HEK293 (cell line): ENCODE data around the gene CPD.

Experiments used
- CTCF ChIA-PET: fragments of 350-600 bp; formaldehyde crosslinking; extraction: SDS; loops from one replicate; lab custom pipeline; 2021; ENCODE audit warnings: antibody characterized with exemption; lab: Yijun Ruan, JAX
- POLR2A ChIA-PET: fragments of 300-600 bp; formaldehyde crosslinking; extraction: SDS; loops from one replicate; lab custom pipeline; 2020; ENCODE audit warnings: antibody characterized with exemption, inconsistent platforms; lab: Yijun Ruan, JAX
- H3K27ac ChIP-seq: fragments of 200-500 bp; sonication (Bioruptor generic); 2 replicates; pipeline ENCODE4 v1.5.1; 2014; ENCODE audit warnings: low read depth, low read length, control low read depth, inconsistent platforms; ENCODE audit errors: extremely low read depth
- H3K36me3 ChIP-seq, 2 experiments: fragments of 200-500 bp in 1 of 2; sonication (Bioruptor generic) in 1 of 2; 1 replicate in 1 of 2; 2 replicates in 1 of 2; pipeline ENCODE4 v1.5.1; 2014 to 2017; ENCODE audit warnings: inconsistent platforms in 2 of 2, low read length in 2 of 2; ENCODE audit not compliant: control insufficient read depth in 2 of 2, insufficient read depth in 1 of 2
- H3K4me1 ChIP-seq: fragments of 200-500 bp; sonication (Bioruptor generic); 2 replicates; pipeline ENCODE4 v1.5.1; 2014; ENCODE audit warnings: mild to moderate bottlenecking, low read length, inconsistent platforms; ENCODE audit not compliant: control insufficient read depth, insufficient read depth
- H3K4me3 ChIP-seq: 2 replicates; pipeline ENCODE4 v1.5.1; 2011; ENCODE audit warnings: low read depth, mild to moderate bottlenecking, control low read depth, low read length, moderate library complexity
- H3K9me3 ChIP-seq: fragments of 200-500 bp; sonication (Bioruptor generic); 2 replicates; pipeline ENCODE4 v1.5.1; 2014; ENCODE audit warnings: low read depth, low read length, inconsistent platforms; ENCODE audit not compliant: control insufficient read depth, insufficient read depth
- ATF2 ChIP-seq: fragments of 450-650 bp; formaldehyde crosslinking; IDR thresholded peaks from 2 replicates; pipeline ENCODE4 v1.5.1; 2016; ENCODE audit warnings: missing biosample characterization, missing genetic modification characterization, low read depth
- BCL6B ChIP-seq: fragments of 450-650 bp; formaldehyde crosslinking; IDR thresholded peaks from 2 replicates; pipeline ENCODE4 v1.5.1; 2017; ENCODE audit warnings: missing biosample characterization, missing genetic modification characterization
- GLIS2 ChIP-seq: fragments of 450-650 bp; formaldehyde crosslinking; IDR thresholded peaks from 2 replicates; pipeline ENCODE4 v1.5.1; 2016; ENCODE audit warnings: missing biosample characterization, missing genetic modification characterization
- SP3 ChIP-seq: fragments of 450-650 bp; formaldehyde crosslinking; IDR thresholded peaks from 2 replicates; pipeline ENCODE4 v1.5.1; 2016; ENCODE audit warnings: missing biosample characterization, missing genetic modification characterization
- ZBTB17 ChIP-seq: fragments of 450-650 bp; formaldehyde crosslinking; IDR thresholded peaks from 2 replicates; pipeline ENCODE4 v1.5.1; 2016; ENCODE audit warnings: missing biosample characterization, missing genetic modification characterization
- ZNF112 ChIP-seq: fragments of 450-650 bp; formaldehyde crosslinking; IDR thresholded peaks from 2 replicates; pipeline ENCODE4 v1.5.0; 2017; ENCODE audit warnings: missing biosample characterization, missing genetic modification characterization
- ZNF202 ChIP-seq: fragments of 450-650 bp; formaldehyde crosslinking; IDR thresholded peaks from 2 replicates; pipeline ENCODE4 v1.5.1; 2016; ENCODE audit warnings: missing biosample characterization, missing genetic modification characterization, borderline replicate concordance
- ZNF24 ChIP-seq: fragments of 450-650 bp; formaldehyde crosslinking; IDR thresholded peaks from 2 replicates; pipeline ENCODE4 v1.5.1; 2016; ENCODE audit warnings: missing biosample characterization, missing genetic modification characterization
- ZNF341 ChIP-seq: fragments of 450-650 bp; formaldehyde crosslinking; IDR thresholded peaks from 2 replicates; pipeline ENCODE4; 2016; ENCODE audit warnings: low read depth, missing biosample characterization, missing genetic modification characterization
- ZNF37A ChIP-seq: fragments of 450-650 bp; IDR thresholded peaks from 2 replicates; pipeline ENCODE4 v1.5.1; 2018; ENCODE audit warnings: missing biosample characterization, missing genetic modification characterization
- ZNF394 ChIP-seq: fragments of 450-650 bp; formaldehyde crosslinking; IDR thresholded peaks from 2 replicates; pipeline ENCODE4 v1.5.1; 2016; ENCODE audit warnings: missing biosample characterization, missing genetic modification characterization, mild to moderate bottlenecking, moderate library complexity, borderline replicate concordance
- ZNF513 ChIP-seq: fragments of 450-650 bp; IDR thresholded peaks from 2 replicates; pipeline ENCODE4 v1.5.1; 2018; ENCODE audit warnings: missing biosample characterization, missing genetic modification characterization
- ZNF558 ChIP-seq: fragments of 450-650 bp; formaldehyde crosslinking; IDR thresholded peaks from 2 replicates; pipeline ENCODE4 v1.5.1; 2016; ENCODE audit warnings: missing biosample characterization, missing genetic modification characterization
- ZNF600 ChIP-seq: fragments of 450-650 bp; formaldehyde crosslinking; IDR thresholded peaks from 2 replicates; pipeline ENCODE4 v1.5.1; 2016; ENCODE audit warnings: missing biosample characterization, missing genetic modification characterization
- ZNF692 ChIP-seq: fragments of 450-650 bp; formaldehyde crosslinking; IDR thresholded peaks from 2 replicates; pipeline ENCODE4 v1.5.1; 2016; ENCODE audit warnings: missing biosample characterization, missing genetic modification characterization
- ZSCAN30 ChIP-seq: fragments of 450-650 bp; IDR thresholded peaks from 2 replicates; pipeline ENCODE4 v1.5.1; 2018; ENCODE audit warnings: missing biosample characterization, mild to moderate bottlenecking, missing genetic modification characterization, moderate library complexity
- ZSCAN4 ChIP-seq: fragments of 450-650 bp; formaldehyde crosslinking; IDR thresholded peaks from 2 replicates; pipeline ENCODE4 v1.5.1; 2017; ENCODE audit warnings: missing biosample characterization, missing genetic modification characterization
- TF ChIP-seq, protein P1 (sequence below): fragments of 450-650 bp; formaldehyde crosslinking; IDR thresholded peaks from 2 replicates; pipeline ENCODE4 v1.5.1; 2016; ENCODE audit warnings: missing biosample characterization, missing genetic modification characterization
- TF ChIP-seq, protein P2 (sequence below): sonication (generic); formaldehyde crosslinking; IDR thresholded peaks from 2 replicates; pipeline ENCODE4 v1.8.1; 2022; ENCODE audit warnings: mild to moderate bottlenecking, moderate library complexity, missing genetic modification reagents

Gene CPD

DNA sequence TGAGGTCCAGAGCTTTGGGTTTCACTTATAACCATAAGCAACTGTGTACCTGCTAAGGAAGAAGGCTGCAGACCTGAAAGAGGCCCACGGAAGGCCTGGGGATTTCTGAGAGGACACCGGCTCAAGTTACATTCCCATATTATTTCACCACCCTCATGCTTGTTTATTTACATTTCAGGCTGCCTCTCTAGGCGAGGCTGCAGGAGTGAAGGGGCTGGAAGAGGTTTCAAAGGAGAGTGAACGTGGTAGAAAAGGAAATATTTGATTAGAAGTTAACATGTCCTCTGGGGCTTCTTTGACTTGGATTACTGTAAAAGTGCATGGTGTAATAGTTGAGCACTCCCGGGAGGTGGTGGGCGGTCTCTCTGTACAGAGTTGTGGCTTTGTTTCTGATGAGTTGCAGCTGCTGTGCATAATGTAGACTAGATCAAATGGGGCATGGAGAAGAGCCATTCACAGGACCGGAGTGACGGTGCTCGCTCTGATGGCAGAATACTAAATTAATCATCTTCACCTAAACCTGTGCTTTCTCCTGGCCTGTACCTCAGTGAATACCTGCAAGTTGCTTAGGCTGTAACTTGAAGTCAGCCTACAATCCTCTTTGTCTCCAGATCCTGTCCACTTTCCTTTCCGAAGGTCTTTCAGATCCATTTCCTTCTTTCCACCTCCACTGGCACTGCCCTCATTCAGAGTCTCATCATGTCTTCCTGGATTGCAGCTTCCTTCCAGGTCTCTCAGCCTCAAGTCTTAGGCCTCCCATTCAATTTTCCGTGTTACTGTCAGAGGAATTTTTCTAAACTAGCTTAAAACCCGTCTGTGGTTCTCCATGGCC, 1.9 kb upstream of the CPD start (continued):
- no peak for TF ChIP-seq BCL6B (tag by site-specific recombination)
- peak; percentile 76 for TF ChIP-seq ZBTB17 (tag by site-specific recombination)
- peak; percentile 57 for TF ChIP-seq ZNF513 (tag by site-specific recombination)
- TF ChIP-seq SP3 (tag by site-specific recombination) = peak; percentile 17; the same call in 1 of the 2 replicates
- TF ChIP-seq ZNF24 (tag by site-specific recombination) = peak; percentile 84
- peak; percentile 35; the same call in 1 of the 2 replicates for TF ChIP-seq ZSCAN4
- peak; percentile 63 for TF ChIP-seq ATF2
- TF ChIP-seq ZNF341 (tag by site-specific recombination) = peak; percentile 50
- TF ChIP-seq ZNF558 (tag by site-specific recombination) = 0 out of 2 replicates have a peak, but pooled peaks have one; percentile 20
- TF ChIP-seq ZNF394 (tag by site-specific recombination) = peak; percentile 43; the same call in 1 of the 2 replicates
- peak; percentile 55; the same call in 1 of the 2 replicates for TF ChIP-seq ZNF692 (tag by site-specific recombination)
- TF ChIP-seq, protein P1, sequence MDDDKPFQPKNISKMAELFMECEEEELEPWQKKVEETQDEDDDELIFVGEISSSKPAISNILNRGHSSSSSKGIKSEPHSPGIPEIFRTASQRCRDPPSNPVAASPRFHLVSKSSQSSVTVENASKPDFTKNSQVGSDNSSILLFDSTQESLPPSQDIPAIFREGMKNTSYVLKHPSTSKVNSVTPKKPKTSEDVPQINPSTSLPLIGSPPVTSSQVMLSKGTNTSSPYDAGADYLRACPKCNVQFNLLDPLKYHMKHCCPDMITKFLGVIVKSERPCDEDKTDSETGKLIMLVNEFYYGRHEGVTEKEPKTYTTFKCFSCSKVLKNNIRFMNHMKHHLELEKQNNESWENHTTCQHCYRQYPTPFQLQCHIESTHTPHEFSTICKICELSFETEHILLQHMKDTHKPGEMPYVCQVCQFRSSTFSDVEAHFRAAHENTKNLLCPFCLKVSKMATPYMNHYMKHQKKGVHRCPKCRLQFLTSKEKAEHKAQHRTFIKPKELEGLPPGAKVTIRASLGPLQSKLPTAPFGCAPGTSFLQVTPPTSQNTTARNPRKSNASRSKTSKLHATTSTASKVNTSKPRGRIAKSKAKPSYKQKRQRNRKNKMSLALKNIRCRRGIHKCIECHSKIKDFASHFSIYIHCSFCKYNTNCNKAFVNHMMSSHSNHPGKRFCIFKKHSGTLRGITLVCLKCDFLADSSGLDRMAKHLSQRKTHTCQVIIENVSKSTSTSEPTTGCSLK (tag by site-specific recombination) = no peak

GRCh38 chr17:30377574-30378240, 1.0 kb upstream of the CPD start:
- ChIA-PET POLR2A (interaction anchor here (1.1 to 2.1 kb wide), 2 partner anchors 18 to 223 kb away, joined by 3 to 5 read pairs; no protein-coding TSS in a partner anchor), CTCF (interaction anchor here (1.1 to 2.1 kb wide), 2 partner anchors 37 to 41 kb away, joined by 5 to 11 read pairs; no protein-coding TSS in a partner anchor)
- no peaks in the 10 kb centered on the region for H3K9me3 ChIP-seq
- H3K4me3 ChIP-seq = no peak overlapping the region
- H3K4me1 ChIP-seq = peaks cover 31% of the 10 kb centered on the region
- peak overlapping the region; percentile 86 for H3K27ac ChIP-seq
- H3K36me3 ChIP-seq = peaks cover 0 to 3% of the 10 kb centered on the region in 2 experiments; a peak in 2 of 3 replicates
- TF ChIP-seq ZNF202 (tag by site-specific recombination) (no peak), GLIS2 (tag by site-specific recombination) (no peak), ZNF37A (no peak), ZNF112 (tag by site-specific recombination) (no peak), ZSCAN30 (tag by site-specific recombination) (peak; percentile 57; the same call in 1 of the 2 replicates), ZNF600 (tag by site-specific recombination) (no peak)
- TF ChIP-seq, protein P2, sequence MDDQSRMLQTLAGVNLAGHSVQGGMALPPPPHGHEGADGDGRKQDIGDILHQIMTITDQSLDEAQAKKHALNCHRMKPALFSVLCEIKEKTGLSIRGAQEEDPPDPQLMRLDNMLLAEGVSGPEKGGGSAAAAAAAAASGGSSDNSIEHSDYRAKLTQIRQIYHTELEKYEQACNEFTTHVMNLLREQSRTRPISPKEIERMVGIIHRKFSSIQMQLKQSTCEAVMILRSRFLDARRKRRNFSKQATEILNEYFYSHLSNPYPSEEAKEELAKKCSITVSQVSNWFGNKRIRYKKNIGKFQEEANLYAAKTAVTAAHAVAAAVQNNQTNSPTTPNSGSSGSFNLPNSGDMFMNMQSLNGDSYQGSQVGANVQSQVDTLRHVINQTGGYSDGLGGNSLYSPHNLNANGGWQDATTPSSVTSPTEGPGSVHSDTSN (CRISPR knock-in tag) = no peak
